HG02642 (cell line): Measurements from ENCODE around the gene CDK5RAP2.

Source experiments
- ATAC-seq: cut with Tn5 transposase; IDR thresholded peaks from one replicate; pipeline ENCODE4 v1.9.1; 2021; ENCODE audit warnings: mild to moderate bottlenecking; ENCODE audit not compliant: unreplicated experiment, poor library complexity

CDK5RAP2 gene

GRCh38 chr9:120372040-120372439 lies 207.9 kb downstream of the CDK5RAP2 start:
- no peak for ATAC-seq

- ATAC-seq, result no peak
These were observed 210.3 kb downstream of the CDK5RAP2 start for GRCh38 chr9:120369608-120370220.

GRCh38 chr9:120368799-120369198 lies 211.2 kb downstream of the CDK5RAP2 start:
- ATAC-seq, result no peak

GRCh38 chr9:120366644-120367019 lies 213.3 kb downstream of the CDK5RAP2 start:
- ATAC-seq, result no peak

GRCh38 chr9:120365386-120365785 lies 214.6 kb downstream of the CDK5RAP2 start:
- ATAC-seq, result no peak

GRCh38 chr9:120363697-120364096 lies 216.3 kb downstream of the CDK5RAP2 start:
- ATAC-seq, result no peak

- no peak for ATAC-seq
These were observed 217.5 kb downstream of the CDK5RAP2 start for GRCh38 chr9:120362446-120362845.

- ATAC-seq, result no peak
These were observed 218.4 kb downstream of the CDK5RAP2 start for GRCh38 chr9:120361551-120361950.

GRCh38 chr9:120360510-120360909 lies 219.5 kb downstream of the CDK5RAP2 start:
- no peak for ATAC-seq

- no peak for ATAC-seq
These were observed 219.9 kb downstream of the CDK5RAP2 start for GRCh38 chr9:120360046-120360445.

GRCh38 chr9:120358877-120359276 lies 221.1 kb downstream of the CDK5RAP2 start:
- no peak for ATAC-seq

GRCh38 chr9:120353506-120353905 lies 226.5 kb downstream of the CDK5RAP2 start:
- no peak for ATAC-seq

GRCh38 chr9:120351106-120351505 lies 228.9 kb downstream of the CDK5RAP2 start:
- ATAC-seq, result no peak

GRCh38 chr9:120350596-120350995 lies 229.4 kb downstream of the CDK5RAP2 start:
- no peak for ATAC-seq

GRCh38 chr9:120348951-120349429 lies 231.0 kb downstream of the CDK5RAP2 start:
- ATAC-seq, result no peak

- ATAC-seq, result no peak
These were observed 234.6 kb downstream of the CDK5RAP2 start for GRCh38 chr9:120345379-120345778.

GRCh38 chr9:120344230-120344629 lies 235.7 kb downstream of the CDK5RAP2 start:
- ATAC-seq, result no peak

- no peak for ATAC-seq
These were observed 236.6 kb downstream of the CDK5RAP2 start for GRCh38 chr9:120343416-120343815.
